MM.1S (cell line): Measurements from ENCODE around the gene NTRK3.

ENCODE experiments used
- EZH2 ChIP-seq: fragments of 300-600 bp; sonication (generic); optimal IDR thresholded peaks from 2 replicates; pipeline ENCODE3; 2017; ENCODE audit warnings: low read depth, mild to moderate bottlenecking, antibody characterized with exemption, low read length, mixed read lengths
- EZH2phosphoT487 ChIP-seq: fragments of 300-600 bp; sonication (generic); IDR thresholded peaks from 2 replicates; pipeline ENCODE4 v1.6.1; 2018; ENCODE audit warnings: antibody characterized with exemption, low read length
- TF ChIP-seq, protein P1 (sequence below): fragments of 300-600 bp; sonication (generic); IDR thresholded peaks from 2 replicates; pipeline ENCODE4 v1.5.1; 2016; ENCODE audit warnings: antibody characterized with exemption, low read length, mixed read lengths

DNA sequence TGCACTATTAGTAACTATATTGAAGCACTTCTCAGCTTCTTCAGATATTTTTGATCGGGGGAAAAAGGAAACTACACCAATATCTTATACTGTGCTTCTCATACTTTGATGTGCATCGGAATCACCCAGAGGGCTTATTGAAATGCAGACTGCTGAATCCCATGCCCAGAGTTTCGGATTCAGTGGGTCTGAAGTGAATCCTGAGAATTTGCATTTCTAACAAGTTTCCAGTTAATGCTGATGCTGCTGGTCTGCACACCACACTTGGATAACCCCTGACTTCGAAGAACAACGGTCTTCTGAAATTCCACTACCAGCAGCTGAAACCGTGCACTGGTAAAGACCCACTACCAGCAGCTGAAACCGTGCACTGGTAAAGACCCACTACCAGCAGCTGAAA, 243.9 kb downstream of the NTRK3 start:
- TF ChIP-seq, protein P1, sequence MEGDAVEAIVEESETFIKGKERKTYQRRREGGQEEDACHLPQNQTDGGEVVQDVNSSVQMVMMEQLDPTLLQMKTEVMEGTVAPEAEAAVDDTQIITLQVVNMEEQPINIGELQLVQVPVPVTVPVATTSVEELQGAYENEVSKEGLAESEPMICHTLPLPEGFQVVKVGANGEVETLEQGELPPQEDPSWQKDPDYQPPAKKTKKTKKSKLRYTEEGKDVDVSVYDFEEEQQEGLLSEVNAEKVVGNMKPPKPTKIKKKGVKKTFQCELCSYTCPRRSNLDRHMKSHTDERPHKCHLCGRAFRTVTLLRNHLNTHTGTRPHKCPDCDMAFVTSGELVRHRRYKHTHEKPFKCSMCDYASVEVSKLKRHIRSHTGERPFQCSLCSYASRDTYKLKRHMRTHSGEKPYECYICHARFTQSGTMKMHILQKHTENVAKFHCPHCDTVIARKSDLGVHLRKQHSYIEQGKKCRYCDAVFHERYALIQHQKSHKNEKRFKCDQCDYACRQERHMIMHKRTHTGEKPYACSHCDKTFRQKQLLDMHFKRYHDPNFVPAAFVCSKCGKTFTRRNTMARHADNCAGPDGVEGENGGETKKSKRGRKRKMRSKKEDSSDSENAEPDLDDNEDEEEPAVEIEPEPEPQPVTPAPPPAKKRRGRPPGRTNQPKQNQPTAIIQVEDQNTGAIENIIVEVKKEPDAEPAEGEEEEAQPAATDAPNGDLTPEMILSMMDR, result no peak
- TF ChIP-seq EZH2 (no peak), EZH2phosphoT487 (no peak)
